HG03432 (cell line): Measurements from ENCODE around the gene RXFP3.

Experiments
- ATAC-seq: cut with Tn5 transposase; IDR thresholded peaks from one replicate; pipeline ENCODE4 v1.9.1; 2021; ENCODE audit warnings: mild to moderate bottlenecking, moderate library complexity; ENCODE audit not compliant: unreplicated experiment

The RXFP3 gene

GRCh38 chr5:33978306-33978705 is 42.1 kb downstream of the RXFP3 start:
- no peak for ATAC-seq

GRCh38 chr5:33980030-33980429 is 43.8 kb downstream of the RXFP3 start:
- no peak for ATAC-seq

DNA sequence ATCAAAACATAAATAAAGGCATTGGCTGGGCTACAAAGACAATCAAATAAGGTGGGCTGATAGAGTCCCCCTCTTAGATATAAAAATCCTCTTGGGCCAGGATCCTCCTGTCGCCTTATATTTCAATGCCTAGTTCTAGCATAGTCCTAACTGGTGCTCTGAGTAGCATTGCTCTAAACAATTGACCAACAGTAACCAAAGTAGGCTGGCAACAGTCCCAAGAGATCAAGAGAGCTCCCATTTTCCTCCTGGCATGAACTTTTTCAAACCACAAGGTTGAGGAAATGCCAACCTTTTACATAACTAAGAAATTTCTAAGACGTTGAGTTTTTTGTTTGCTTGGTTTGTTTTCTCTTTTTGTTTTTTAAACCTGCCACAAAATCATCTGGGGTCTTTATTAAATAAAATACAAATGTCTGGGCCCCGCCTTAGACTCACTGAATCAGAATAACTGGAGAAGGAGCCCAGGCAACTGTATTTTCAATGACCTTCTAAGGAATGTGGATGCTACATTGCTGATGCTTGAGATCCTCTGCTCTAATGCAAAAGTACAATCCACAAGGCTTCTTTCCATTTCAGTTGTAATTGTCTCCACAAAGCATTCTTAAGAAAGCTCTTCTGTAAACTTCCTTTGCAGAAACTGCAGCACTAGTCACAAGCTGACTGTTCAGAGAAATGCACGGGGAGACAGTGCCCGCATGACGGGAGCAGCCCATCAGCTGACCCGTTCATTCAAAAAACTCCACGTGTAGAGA is 45.4 kb downstream of the RXFP3 start:
- ATAC-seq: no peak

DNA sequence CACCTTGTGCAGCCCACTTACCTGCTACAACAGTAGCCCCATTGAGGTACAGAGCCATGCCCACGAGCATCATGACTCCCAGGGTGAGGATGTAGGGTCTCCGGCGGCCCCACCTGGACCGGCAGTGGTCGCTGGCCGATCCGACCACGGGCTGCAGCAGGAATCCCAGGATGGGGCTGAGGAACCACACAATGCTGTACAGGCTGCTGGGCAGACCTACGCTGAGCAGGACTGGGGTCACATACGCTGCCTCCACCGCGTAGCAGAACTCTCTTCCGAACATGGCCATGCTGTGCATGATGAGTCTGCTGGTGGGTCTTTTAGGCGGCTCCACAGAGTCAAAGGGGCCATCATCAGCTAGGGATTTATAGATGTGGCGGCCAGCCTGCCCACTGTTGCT is 48.0 kb downstream of the RXFP3 start:
- no peak for ATAC-seq

- no peak for ATAC-seq
Observed at GRCh38 chr5:33984671-33985124, 48.5 kb downstream of the RXFP3 start, which contains the start of gene SLC45A2. SLC45A2 (minus strand) TSS chr5:33984693; CDS start chr5:33984583, 110 bp downstream.

DNA sequence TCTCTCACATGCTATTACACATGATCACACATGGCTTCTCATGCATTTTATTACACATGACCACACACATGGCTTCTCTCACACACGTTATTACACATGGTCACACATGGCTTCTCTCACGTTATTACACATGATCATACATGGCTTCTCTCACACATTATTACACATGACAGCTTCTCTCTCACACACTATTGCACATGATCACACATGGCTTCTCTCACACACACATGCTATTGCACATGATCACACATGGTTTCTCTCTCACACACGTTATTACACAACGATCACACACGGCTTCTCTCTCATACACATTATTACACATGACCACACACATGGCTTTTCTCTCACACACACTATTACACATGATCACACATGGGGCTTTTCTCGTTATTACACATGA is 49.3 kb downstream of the RXFP3 start:
- no peak for ATAC-seq
